ENCODE data around the gene CYB561D2.
A peak's percentile ranks its signal among the peaks of the same experiment; 100 is the strongest.

The CYB561D2 gene

DNA sequence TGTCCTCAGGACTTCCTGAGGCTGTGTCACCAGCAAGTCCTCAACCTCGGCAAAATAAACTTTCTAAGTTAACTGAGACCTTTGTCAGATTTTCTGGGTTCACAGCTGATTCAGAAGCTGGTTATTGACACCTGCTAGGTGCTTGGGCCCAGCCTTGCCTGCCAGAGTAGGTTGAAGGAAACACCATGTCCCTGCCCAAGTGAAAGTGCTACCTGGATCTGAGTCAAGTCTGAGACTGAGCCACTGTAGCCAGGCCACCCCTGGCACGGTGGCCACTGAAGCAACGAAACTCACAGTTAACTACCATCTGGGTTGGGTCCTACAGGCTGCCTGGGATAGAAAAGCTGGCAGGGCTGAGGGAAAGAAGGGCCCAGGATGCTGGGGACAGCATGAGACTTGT, 36.3 kb upstream of the CYB561D2 start:
- H3K27me3 ChIP-seq (ENCODE audit: control insufficient read depth, insufficient read depth, low read length), result no peaks in the 10 kb centered on the region
- H3K9me3 ChIP-seq (ENCODE audit: control insufficient read depth, low read length), result no peaks in the 10 kb centered on the region
- peak overlapping the region; percentile 37 for H3K27ac ChIP-seq
- no peaks in the 10 kb centered on the region for H3K36me3 ChIP-seq (ENCODE audit: control insufficient read depth, insufficient read depth, low read length)
- H2AFZ ChIP-seq, result no peak overlapping the region
- no peak overlapping the region for H3K9ac ChIP-seq
- H3K4me2 ChIP-seq (ENCODE audit: low read length), result no peak overlapping the region
- peaks cover 6% of the 10 kb centered on the region for H3K79me2 ChIP-seq
- peaks cover 20% of the 10 kb centered on the region for H3K4me1 ChIP-seq
- H3K4me3 ChIP-seq (ENCODE audit: low read depth, low read length), result no peak overlapping the region
- TF ChIP-seq, protein P1, sequence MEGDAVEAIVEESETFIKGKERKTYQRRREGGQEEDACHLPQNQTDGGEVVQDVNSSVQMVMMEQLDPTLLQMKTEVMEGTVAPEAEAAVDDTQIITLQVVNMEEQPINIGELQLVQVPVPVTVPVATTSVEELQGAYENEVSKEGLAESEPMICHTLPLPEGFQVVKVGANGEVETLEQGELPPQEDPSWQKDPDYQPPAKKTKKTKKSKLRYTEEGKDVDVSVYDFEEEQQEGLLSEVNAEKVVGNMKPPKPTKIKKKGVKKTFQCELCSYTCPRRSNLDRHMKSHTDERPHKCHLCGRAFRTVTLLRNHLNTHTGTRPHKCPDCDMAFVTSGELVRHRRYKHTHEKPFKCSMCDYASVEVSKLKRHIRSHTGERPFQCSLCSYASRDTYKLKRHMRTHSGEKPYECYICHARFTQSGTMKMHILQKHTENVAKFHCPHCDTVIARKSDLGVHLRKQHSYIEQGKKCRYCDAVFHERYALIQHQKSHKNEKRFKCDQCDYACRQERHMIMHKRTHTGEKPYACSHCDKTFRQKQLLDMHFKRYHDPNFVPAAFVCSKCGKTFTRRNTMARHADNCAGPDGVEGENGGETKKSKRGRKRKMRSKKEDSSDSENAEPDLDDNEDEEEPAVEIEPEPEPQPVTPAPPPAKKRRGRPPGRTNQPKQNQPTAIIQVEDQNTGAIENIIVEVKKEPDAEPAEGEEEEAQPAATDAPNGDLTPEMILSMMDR (IDR thresholded peaks at IDR 0.05), result no peak

DNA sequence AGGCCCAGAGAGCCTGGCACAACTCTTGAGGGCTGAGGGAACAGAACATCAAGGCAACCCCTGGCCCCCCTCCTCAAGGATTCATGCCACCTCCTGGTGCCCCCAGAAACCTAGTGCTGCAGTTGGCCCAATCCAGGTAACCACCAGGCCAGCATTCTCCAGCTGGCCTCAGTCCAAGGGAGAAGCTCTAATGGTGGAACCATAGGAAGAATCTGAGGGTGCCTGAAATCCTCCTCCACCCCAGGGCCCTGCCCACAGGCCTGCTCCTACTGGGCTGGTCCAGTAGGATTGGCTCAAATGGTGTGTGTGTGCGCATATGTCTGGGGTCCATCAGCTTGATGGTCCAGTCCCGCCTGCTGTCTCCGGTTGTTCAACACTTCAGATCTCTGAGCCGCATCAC, 35.8 kb upstream of the CYB561D2 start:
- Histone ChIP-seq H3K4me1 (peaks cover 22% of the 10 kb centered on the region), H3K4me2 (ENCODE audit: low read length) (no peak overlapping the region), H3K36me3 (ENCODE audit: control insufficient read depth, insufficient read depth, low read length) (no peaks in the 10 kb centered on the region)

DNA sequence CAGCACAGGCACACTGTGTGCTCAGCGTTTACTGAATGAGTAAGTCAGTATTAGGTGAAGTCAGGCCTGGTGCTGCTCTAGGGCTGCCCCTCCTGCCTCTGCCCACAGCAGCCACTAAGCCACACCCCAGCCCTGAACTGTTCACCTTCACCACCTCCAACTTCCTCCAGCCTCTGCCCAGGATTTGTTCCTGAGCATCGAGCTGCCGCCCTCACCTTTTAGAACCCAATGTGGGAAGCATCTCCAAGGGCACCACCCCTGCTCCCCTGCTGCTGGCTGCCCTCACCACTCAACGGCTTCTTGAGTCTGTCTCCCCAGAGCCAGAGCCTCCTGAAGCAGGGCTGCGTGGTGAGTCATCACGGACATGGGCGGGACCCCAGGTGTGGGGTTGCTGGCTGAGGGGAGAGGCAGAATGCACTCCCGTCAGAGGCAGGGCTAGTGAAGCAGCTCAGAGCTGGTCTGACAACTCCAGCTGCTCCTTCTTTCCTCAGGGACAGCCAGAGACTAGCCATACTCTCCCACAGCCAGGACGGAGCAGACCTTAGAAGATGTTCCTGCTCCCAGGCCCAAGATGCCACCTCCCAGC, 33.9 kb upstream of the CYB561D2 start:
- no peaks in the 10 kb centered on the region for H3K36me3 ChIP-seq (ENCODE audit: control insufficient read depth, insufficient read depth, low read length)
- no peak overlapping the region for H3K4me3 ChIP-seq (ENCODE audit: low read depth, low read length)
- TF ChIP-seq, protein P1 (IDR thresholded peaks at IDR 0.05), result no peak
- H3K4me1 ChIP-seq, result peaks cover 28% of the 10 kb centered on the region
- H3K79me2 ChIP-seq, result peaks cover 7% of the 10 kb centered on the region
- no peak overlapping the region for H3K9ac ChIP-seq
- no peaks in the 10 kb centered on the region for H3K9me3 ChIP-seq (ENCODE audit: control insufficient read depth, low read length)
- peak overlapping the region; percentile 51 for H3K27ac ChIP-seq
- H2AFZ ChIP-seq, result no peak overlapping the region
- H3K4me2 ChIP-seq (ENCODE audit: low read length), result no peak overlapping the region
- no peaks in the 10 kb centered on the region for H3K27me3 ChIP-seq (ENCODE audit: control insufficient read depth, insufficient read depth, low read length)

More for the DNA sequence above, 35.8 kb upstream of the CYB561D2 start:
- H2AFZ ChIP-seq, result no peak overlapping the region
- no peak overlapping the region for H3K4me3 ChIP-seq (ENCODE audit: low read depth, low read length)
- no peaks in the 10 kb centered on the region for H3K9me3 ChIP-seq (ENCODE audit: control insufficient read depth, low read length)
- peaks cover 7% of the 10 kb centered on the region for H3K79me2 ChIP-seq
- no peak overlapping the region for H3K27ac ChIP-seq
- H3K27me3 ChIP-seq (ENCODE audit: control insufficient read depth, insufficient read depth, low read length), result no peaks in the 10 kb centered on the region
- H3K9ac ChIP-seq, result no peak overlapping the region
- TF ChIP-seq, protein P1 (IDR thresholded peaks at IDR 0.05), result no peak

DNA sequence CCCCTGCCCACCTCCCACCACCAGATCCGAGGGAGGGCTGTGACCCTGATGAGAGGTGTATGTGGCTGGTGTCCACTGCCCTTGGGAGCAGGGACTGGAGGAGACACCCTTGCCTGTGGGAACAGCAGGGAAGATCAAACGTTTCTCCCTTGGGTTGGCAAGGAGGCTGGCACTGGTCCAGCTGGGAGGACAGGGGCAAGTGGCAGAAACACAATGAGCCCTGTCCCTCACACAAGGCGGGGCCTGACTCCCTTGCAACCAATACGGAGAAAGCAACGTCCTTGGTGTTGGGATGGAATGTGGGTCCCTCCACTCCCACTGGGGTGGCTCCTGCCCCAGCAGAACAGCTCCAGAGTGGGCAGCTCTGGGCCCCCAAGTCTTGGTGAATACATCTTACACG, 33.4 kb upstream of the CYB561D2 start:
- no peaks in the 10 kb centered on the region for H3K36me3 ChIP-seq (ENCODE audit: control insufficient read depth, insufficient read depth, low read length)
- H3K27me3 ChIP-seq (ENCODE audit: control insufficient read depth, insufficient read depth, low read length), result no peaks in the 10 kb centered on the region
- no peak overlapping the region for H3K4me2 ChIP-seq (ENCODE audit: low read length)
- H3K9ac ChIP-seq, result no peak overlapping the region
- no peaks in the 10 kb centered on the region for H3K9me3 ChIP-seq (ENCODE audit: control insufficient read depth, low read length)
- H3K79me2 ChIP-seq, result peaks cover 7% of the 10 kb centered on the region
- H3K4me3 ChIP-seq (ENCODE audit: low read depth, low read length), result no peak overlapping the region
- H3K27ac ChIP-seq, result peak overlapping the region; percentile 51
- H2AFZ ChIP-seq, result no peak overlapping the region
- H3K4me1 ChIP-seq, result peaks cover 33% of the 10 kb centered on the region
- TF ChIP-seq, protein P1 (IDR thresholded peaks at IDR 0.05), result no peak

DNA sequence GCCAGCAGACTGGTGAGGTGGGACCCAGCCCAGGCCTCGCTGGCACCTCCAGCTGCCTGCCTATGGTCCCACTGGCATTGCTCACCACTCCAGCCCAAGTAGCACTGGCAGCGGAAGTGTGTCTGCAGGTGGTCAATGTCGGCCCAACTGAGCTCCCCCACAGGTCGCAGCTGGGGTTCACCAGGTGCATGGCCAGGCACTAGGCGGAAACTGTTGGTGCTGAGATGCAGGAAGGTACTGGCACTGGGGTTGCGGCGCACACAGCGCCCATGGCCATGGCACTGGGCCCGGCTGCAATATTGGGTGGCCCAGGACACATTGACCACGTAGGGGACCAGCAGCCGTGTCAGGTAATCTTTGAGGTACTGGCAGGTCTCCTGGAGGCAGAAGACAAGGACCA, 32.5 kb upstream of the CYB561D2 start:
- TF ChIP-seq, protein P1 (IDR thresholded peaks at IDR 0.05), result no peak
- H3K4me1 ChIP-seq, result peaks cover 33% of the 10 kb centered on the region
- H3K79me2 ChIP-seq, result peaks cover 7% of the 10 kb centered on the region
- no peaks in the 10 kb centered on the region for H3K27me3 ChIP-seq (ENCODE audit: control insufficient read depth, insufficient read depth, low read length)
- no peaks in the 10 kb centered on the region for H3K36me3 ChIP-seq (ENCODE audit: control insufficient read depth, insufficient read depth, low read length)
- no peaks in the 10 kb centered on the region for H3K9me3 ChIP-seq (ENCODE audit: control insufficient read depth, low read length)
- no peak overlapping the region for H3K4me3 ChIP-seq (ENCODE audit: low read depth, low read length)
- no peak overlapping the region for H2AFZ ChIP-seq
- H3K9ac ChIP-seq, result no peak overlapping the region
- H3K27ac ChIP-seq, result no peak overlapping the region
- H3K4me2 ChIP-seq (ENCODE audit: low read length), result no peak overlapping the region
